GM12874 (cell line): ENCODE data around the gene CDH22.

Source experiments
- TF ChIP-seq, protein P1 (sequence below): IDR thresholded peaks from 2 replicates; pipeline ENCODE4 v1.5.1; 2011; ENCODE audit warnings: low read depth, mild to moderate bottlenecking, control low read depth, low read length, moderate library complexity; ENCODE audit not compliant: insufficient read depth

Gene CDH22

DNA sequence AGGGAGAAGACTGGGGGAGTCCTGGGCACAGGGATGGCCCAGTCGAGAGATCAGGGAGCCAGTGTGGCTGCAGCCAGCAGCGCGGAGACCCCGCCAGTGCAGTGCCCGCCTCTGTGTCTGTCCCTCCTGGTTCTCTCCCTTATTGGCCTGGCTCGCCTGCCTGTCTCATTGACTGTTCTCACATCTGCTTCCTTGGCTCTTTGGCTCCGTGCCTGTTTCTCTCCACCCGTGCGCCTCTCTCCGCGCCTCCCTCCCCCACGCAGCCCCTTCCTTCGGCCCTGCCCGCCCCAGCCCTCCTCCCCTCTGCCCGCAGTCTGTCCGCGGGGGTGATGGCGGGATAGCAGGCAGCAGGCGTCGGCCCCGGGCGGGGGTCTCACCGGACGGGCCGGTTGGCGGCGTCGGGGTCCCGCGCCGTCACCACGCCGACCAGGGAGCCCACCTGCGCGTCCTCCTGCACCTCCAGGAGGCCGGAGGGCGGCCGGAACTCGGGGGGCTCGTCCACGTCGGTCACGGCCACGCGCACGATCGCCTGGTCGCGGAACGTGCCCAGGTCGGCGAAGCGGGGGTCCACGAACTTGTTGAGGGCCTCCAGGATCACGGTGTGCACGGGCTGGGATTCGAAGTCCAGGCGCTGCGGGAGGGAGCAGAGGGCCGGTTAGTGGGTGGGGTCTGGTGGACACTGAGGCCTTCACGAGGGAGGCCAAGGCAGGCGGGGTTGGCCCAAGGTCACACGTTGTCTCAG lies 98.2 kb downstream of the CDH22 start:
- TF ChIP-seq, protein P1, sequence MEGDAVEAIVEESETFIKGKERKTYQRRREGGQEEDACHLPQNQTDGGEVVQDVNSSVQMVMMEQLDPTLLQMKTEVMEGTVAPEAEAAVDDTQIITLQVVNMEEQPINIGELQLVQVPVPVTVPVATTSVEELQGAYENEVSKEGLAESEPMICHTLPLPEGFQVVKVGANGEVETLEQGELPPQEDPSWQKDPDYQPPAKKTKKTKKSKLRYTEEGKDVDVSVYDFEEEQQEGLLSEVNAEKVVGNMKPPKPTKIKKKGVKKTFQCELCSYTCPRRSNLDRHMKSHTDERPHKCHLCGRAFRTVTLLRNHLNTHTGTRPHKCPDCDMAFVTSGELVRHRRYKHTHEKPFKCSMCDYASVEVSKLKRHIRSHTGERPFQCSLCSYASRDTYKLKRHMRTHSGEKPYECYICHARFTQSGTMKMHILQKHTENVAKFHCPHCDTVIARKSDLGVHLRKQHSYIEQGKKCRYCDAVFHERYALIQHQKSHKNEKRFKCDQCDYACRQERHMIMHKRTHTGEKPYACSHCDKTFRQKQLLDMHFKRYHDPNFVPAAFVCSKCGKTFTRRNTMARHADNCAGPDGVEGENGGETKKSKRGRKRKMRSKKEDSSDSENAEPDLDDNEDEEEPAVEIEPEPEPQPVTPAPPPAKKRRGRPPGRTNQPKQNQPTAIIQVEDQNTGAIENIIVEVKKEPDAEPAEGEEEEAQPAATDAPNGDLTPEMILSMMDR = no peak

DNA sequence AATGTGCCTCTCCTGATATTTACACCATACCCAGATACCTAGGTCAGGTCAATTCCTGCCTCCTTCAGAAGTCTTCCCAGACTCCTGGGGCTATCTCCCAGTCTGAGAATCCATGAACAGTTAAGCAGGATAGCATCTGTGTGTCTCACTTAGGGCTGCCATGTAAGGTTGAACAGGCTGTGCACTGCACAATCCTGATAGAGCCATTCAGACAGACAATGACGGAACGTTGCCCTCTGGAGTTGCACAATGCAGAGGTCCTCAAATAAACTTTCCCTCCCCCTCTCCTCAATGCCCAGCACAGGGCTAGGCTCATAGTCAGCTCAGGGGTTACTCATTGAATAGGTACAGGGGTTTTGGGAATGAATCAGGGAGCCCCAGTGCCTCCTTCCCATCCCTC lies 100.5 kb downstream of the CDH22 start:
- TF ChIP-seq, protein P1 = no peak

DNA sequence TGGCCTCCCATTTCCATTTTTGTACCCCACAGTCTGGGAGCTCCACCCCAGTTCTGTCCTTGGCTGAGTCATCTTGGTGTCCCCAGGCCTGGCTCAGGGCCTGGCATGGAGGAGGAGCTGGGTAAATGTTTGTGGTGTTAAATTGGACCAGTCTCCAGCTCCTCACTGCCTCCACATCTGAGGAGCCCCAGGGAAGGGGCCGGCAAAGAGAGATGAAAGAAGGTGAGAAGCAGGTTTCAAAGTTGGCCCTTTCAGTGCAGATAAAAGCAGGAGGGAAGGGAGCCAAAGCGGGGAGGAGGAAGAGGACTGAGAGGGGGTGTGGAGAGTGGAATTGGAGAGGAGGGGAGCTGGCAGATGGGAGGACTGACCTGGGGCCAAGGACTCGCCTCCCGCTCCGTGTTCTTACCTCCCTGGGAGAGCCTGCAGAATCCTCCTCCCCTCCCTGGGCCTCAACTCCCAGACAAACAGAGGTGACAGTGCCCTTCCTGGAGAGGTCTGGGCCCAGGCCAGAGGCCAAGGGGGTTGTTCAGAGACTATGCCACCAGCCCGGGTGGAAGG lies 101.2 kb downstream of the CDH22 start:
- TF ChIP-seq, protein P1 = no peak

DNA sequence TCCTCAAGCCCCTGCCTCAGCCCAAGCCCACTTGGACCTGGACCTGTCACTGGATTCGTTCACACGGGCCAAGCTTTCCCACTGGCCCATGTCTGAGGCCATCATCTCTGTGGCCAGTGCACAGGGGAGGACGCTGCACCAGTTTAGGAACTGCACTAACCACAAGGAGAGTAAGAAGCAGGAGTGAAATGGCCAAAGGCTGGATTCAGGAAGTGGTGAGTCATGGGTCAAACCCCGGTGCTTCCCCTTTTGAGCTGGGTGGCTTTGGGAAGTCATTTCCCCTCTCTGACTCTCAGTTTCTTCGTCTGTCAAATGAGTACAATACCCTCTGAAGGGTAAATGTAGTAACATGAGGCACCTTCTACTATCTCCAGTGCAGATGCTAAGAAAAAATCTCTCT lies 102.3 kb downstream of the CDH22 start:
- TF ChIP-seq, protein P1 = no peak

GRCh38 chr20:46205349-46205748 lies 102.9 kb downstream of the CDH22 start:
- TF ChIP-seq, protein P1 = no peak

DNA sequence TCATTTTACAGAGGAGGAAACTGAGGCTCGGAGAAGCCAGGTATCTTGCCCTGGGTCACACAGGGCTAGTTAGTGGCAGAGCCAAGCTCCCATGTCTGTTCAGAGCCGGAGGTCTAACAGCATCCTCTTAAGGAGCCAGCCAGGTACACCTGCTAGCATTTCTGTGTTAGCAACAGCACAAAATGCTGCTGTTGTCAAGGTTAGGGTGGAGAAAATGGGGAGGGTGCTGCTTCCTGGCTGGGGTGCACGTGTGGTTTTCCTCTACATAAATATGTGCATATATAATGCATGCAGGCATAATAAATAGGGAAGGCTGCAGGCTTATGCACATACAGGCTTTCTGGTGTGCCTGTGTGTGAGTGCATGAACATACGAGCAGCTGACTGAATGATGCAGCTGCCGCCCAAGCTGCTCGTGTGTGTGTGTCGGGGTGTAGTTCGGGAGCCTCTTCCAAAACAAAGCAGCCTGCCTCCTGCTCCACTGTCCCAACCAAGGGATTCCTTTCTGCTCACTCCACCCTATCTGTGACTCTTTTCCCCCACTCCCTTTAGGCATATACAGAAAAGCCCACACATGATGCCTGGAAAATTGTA lies 103.6 kb downstream of the CDH22 start:
- TF ChIP-seq, protein P1 = no peak

- TF ChIP-seq, protein P1 = no peak
These were observed 104.8 kb downstream of the CDH22 start for GRCh38 chr20:46203510-46203837.
